Measurements from ENCODE around the gene VTN. TPM values are rescaled to one million over a fixed set of nuclear protein-coding genes. Genes with fewer than 3 reads are reported as not detected.
"Not testable (repeated sequence)": the region's sequence is repeated elsewhere in the genome, so short reads cannot be mapped to it uniquely, and the experiment has no call there.

The VTN gene
- total and polyA plus RNA-seq, 8 donors, result 0.72 to 2.9 (median 1.1) TPM; not detected in 3

DNA sequence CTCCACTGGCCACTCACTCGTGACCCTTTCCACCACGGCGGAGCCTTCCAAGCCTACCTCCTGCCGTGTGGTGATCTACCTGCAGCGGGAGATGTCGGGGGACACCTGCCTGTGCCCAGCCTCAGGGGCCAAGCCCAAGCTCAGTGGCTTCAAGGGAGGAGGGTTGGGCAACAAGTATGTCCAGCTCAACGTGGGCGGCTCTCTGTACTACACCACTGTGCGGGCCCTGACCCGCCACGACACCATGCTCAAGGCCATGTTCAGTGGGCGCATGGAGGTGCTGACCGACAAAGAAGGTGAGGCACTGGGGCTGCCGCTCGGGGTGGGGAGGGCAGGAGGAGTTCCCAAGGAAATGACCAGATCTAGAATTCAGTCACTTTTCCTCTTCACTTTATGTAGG lies 30.7 kb downstream of the VTN start:
- intact Hi-C loops (cut with DNase I; ENCODE audit: low total_unique reads), result no loop called here

DNA sequence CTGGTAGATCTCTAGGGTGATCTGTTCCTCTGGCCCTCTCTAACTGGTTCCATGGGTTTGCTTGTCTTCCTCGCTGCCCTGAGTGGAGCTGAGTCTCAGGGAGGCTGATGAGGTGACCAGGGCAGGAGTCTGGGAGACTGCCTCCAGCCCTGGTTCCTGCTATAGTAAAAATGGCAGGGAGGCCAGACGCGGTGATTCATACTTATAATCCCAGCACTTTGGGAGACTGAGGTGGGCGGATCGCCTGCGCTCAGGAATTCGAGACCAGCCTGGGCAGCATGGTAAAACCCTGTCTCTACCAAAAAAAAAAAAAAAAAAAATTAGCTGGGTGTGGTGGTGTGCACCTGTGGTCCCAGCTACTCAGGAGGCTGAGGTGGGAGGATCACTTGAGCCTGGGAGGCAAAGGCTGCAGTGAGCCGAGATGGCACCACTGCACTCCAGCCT lies 31.3 kb downstream of the VTN start:
- Histone ChIP-seq H3K36me3 (peaks cover 39 to 47% (median 47%) of the 10 kb centered on the region in 4 donors), H3K27ac (peak overlapping the region; percentile 3 to 94 (median 70)), H3K4me1 (peaks cover 31 to 56% (median 42%) of the 10 kb centered on the region in 4 donors)
- DNase-seq; H3K27me3 ChIP-seq; H3K9me3 ChIP-seq; H3K4me3 ChIP-seq; intact Hi-C loops (cut with DNase I; ENCODE audit: low total_unique reads): not testable (repeated sequence)
- 85 to 97% (median 93%) methylated on average over 7 to 8 of the region's 8 CpGs for WGBS, 5 donors

More for the DNA sequence above, 30.7 kb downstream of the VTN start:
- no peaks in the 10 kb centered on the region for H3K27me3 ChIP-seq
- H3K27ac ChIP-seq, result peak overlapping the region in 3 of 5 donors; percentile 63 to 94 (median 70)
- H3K4me1 ChIP-seq, result peaks cover 24 to 50% (median 35%) of the 10 kb centered on the region in 4 donors
- H3K36me3 ChIP-seq, result peaks cover 45 to 54% (median 53%) of the 10 kb centered on the region in 4 donors
- H3K4me3 ChIP-seq, result no peak overlapping the region
- no peaks in the 10 kb centered on the region for H3K9me3 ChIP-seq
- WGBS, 5 donors, result 88 to 94% (median 91%) methylated on average over 15 of the region's 15 CpGs
- no peak for DNase-seq
- TF ChIP-seq EP300 (IDR thresholded peaks at IDR 0.05) (no peak), POLR2A (IDR thresholded peaks at IDR 0.05) (no peak), POLR2AphosphoS5 (IDR thresholded peaks at IDR 0.05) (no peak)
- TF ChIP-seq, protein P1, sequence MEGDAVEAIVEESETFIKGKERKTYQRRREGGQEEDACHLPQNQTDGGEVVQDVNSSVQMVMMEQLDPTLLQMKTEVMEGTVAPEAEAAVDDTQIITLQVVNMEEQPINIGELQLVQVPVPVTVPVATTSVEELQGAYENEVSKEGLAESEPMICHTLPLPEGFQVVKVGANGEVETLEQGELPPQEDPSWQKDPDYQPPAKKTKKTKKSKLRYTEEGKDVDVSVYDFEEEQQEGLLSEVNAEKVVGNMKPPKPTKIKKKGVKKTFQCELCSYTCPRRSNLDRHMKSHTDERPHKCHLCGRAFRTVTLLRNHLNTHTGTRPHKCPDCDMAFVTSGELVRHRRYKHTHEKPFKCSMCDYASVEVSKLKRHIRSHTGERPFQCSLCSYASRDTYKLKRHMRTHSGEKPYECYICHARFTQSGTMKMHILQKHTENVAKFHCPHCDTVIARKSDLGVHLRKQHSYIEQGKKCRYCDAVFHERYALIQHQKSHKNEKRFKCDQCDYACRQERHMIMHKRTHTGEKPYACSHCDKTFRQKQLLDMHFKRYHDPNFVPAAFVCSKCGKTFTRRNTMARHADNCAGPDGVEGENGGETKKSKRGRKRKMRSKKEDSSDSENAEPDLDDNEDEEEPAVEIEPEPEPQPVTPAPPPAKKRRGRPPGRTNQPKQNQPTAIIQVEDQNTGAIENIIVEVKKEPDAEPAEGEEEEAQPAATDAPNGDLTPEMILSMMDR (IDR thresholded peaks at IDR 0.05), result no peak

DNA sequence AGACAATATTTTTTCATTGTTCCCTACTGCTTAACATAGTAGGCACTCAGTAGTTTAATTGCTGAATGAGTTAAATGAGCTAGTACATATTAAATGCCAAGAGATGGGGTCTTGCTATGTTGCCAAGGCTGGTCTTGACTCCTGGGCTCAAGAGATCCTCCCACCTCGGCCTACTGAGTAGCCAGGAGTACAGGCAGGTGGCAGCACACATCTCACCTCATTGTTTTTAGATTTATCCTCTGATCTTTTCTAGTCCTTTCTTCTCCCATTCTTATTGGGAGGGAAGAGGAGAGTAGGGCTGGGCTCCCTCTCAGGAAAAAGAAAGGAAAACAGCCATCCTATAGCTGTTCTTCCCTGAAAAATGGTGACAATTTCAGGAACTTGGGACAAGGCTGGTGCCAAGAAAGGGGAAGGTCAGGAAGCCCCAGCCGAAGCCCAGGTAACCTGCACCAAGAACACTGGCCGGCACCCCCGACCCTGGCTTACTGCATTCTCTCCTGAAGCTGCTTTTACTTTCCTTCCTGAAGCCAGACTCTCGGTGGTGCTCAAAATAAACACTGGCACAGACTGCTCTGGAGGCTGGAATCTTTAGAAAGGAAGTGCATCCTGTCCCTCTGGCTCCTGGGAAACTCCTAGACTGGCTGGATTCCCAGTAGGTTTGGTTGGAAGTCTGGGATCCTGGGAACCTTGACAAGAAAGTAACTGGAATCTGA lies 31.9 kb downstream of the VTN start:
- TF ChIP-seq, protein P1 (IDR thresholded peaks at IDR 0.05), result no peak
- no peak for TF ChIP-seq POLR2AphosphoS5 (IDR thresholded peaks at IDR 0.05)
- no peak for TF ChIP-seq EP300 (IDR thresholded peaks at IDR 0.05)
- TF ChIP-seq POLR2A (IDR thresholded peaks at IDR 0.05), result no peak
- DNase-seq, result no peak
- peaks cover 33 to 42% (median 41%) of the 10 kb centered on the region in 4 donors for H3K36me3 ChIP-seq
- no peaks in the 10 kb centered on the region for H3K27me3 ChIP-seq
- H3K9me3 ChIP-seq, result no peaks in the 10 kb centered on the region
- H3K27ac ChIP-seq, result peak overlapping the region in 4 of 5 donors; percentile 63 to 94 (median 82)
- intact Hi-C loops (cut with DNase I; ENCODE audit: low total_unique reads), result no loop called here
- H3K4me3 ChIP-seq, result no peak overlapping the region
- H3K4me1 ChIP-seq, result peaks cover 37 to 58% (median 48%) of the 10 kb centered on the region in 4 donors
- 49 to 58% (median 55%) methylated on average over 4 to 5 of the region's 5 CpGs for WGBS, 5 donors

DNA sequence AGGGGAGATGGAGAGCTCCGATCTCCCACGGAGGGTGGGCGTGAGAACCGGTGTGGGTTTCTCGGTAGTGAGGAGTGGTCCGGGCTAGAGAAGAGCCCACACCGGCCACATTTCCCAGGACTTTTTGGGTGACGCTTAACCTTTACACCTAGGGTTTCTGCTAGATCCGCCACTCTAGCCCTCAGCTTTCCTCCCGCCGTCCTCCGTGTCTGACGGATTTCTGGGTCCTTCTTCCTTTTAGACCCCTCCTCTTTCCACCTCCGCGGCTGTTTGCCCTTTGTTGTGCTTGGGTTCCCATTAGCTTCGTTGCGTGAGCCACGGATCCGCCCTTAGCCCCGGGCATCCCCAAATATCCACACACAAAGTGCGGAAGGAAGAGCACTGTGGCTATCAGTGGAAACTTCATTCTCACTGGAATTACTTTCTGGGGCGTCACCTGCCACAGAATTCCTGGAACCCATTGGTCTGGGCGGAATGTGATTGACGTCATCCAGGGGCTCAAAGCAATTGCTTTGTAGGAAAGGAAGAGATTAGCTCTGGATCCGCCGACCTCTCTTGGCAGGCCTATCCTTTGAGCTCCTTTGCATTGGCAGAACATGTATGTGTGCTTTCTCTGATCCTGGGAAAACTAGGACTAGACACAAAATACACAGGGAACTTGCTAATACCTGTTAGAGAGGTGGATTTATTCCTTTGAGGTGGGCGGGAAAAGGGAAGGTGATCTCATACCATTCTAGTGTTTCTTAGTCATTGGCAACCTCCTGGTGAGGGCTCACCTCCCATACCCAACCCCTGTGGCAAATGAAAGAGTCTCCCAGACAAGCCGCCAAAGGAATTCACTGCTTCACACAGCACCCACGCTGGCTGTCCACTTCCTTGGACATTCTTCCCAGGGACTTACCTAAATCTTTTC lies 33.9 kb downstream of the VTN start:
- peaks cover 18 to 31% (median 30%) of the 10 kb centered on the region in 4 donors for H3K36me3 ChIP-seq
- intact Hi-C loops (cut with DNase I; ENCODE audit: low total_unique reads), result no loop called here
- DNase-seq, result peak; percentile 68 to 93

More for the DNA sequence above, 33.9 kb downstream of the VTN start:
- peak overlapping the region; percentile 68 to 96 (median 86) for H3K4me3 ChIP-seq
- TF ChIP-seq POLR2A (IDR thresholded peaks at IDR 0.05) (peak in 1 of 4 donors; percentile 58), EP300 (IDR thresholded peaks at IDR 0.05) (no peak), POLR2AphosphoS5 (IDR thresholded peaks at IDR 0.05) (peak; percentile 53 to 82 (median 77))
- TF ChIP-seq, protein P1 (IDR thresholded peaks at IDR 0.05), result no peak
- no peaks in the 10 kb centered on the region for H3K9me3 ChIP-seq
- WGBS, 5 donors, result 3 to 7% (median 3%) methylated on average over 25 to 29 of the region's 29 CpGs
- peak overlapping the region; percentile 92 to 97 (median 94) for H3K27ac ChIP-seq
- H3K27me3 ChIP-seq, result no peaks in the 10 kb centered on the region
- peaks cover 39 to 73% (median 57%) of the 10 kb centered on the region in 4 donors for H3K4me1 ChIP-seq

All from stomach (tissue), 9 donors.